ENCODE results near the gene TNFRSF14.

Gene TNFRSF14

GRCh38 chr1:2609319-2610035 lies 53.3 kb downstream of the TNFRSF14 start:
- ChIA-PET CTCF (no interaction called here), POLR2A (no interaction called here)
- no peak for DNase-seq (ENCODE audit: low read depth, low spot score)
- TF ChIP-seq CTCF (IDR thresholded peaks at IDR 0.05; ENCODE audit: insufficient read depth, low read length, missing control alignments): no peak
- H3K4me3 ChIP-seq (ENCODE audit: low read depth, low read length): no peak overlapping the region

- CTCF ChIA-PET: no interaction called here
- no peak for TF ChIP-seq CTCF (IDR thresholded peaks at IDR 0.05; ENCODE audit: insufficient read depth, low read length, missing control alignments)
- POLR2A ChIA-PET: no interaction called here
- DNase-seq (ENCODE audit: low read depth, low spot score): no peak
- no peak overlapping the region for H3K4me3 ChIP-seq (ENCODE audit: low read depth, low read length)
Observed at GRCh38 chr1:2610036-2610959, 54.1 kb downstream of the TNFRSF14 start.

- CTCF ChIA-PET: no interaction called here
- DNase-seq (ENCODE audit: low read depth, low spot score): no peak
- POLR2A ChIA-PET: no interaction called here
- no peak overlapping the region; the same call in 1 of the 2 replicates for H3K4me3 ChIP-seq (ENCODE audit: low read depth, low read length)
- no peak for TF ChIP-seq CTCF (IDR thresholded peaks at IDR 0.05; ENCODE audit: insufficient read depth, low read length, missing control alignments)
Observed at GRCh38 chr1:2611031-2611501, 54.9 kb downstream of the TNFRSF14 start.

- ChIA-PET POLR2A (no interaction called here), CTCF (no interaction called here)
- TF ChIP-seq CTCF (IDR thresholded peaks at IDR 0.05; ENCODE audit: insufficient read depth, low read length, missing control alignments): no peak
- no peak overlapping the region for H3K4me3 ChIP-seq (ENCODE audit: low read depth, low read length)
- no peak for DNase-seq (ENCODE audit: low read depth, low spot score)
Observed at GRCh38 chr1:2611621-2612437, 55.7 kb downstream of the TNFRSF14 start.

- H3K4me3 ChIP-seq (ENCODE audit: low read depth, low read length): no peak overlapping the region
- ChIA-PET POLR2A (no interaction called here), CTCF (no interaction called here)
- no peak for TF ChIP-seq CTCF (IDR thresholded peaks at IDR 0.05; ENCODE audit: insufficient read depth, low read length, missing control alignments)
- no peak for DNase-seq (ENCODE audit: low read depth, low spot score)
Observed at GRCh38 chr1:2612591-2613365, 56.6 kb downstream of the TNFRSF14 start.

Measured in AG04449 (cell line).